Measurements from ENCODE around the gene PTRHD1.

Gene PTRHD1

DNA sequence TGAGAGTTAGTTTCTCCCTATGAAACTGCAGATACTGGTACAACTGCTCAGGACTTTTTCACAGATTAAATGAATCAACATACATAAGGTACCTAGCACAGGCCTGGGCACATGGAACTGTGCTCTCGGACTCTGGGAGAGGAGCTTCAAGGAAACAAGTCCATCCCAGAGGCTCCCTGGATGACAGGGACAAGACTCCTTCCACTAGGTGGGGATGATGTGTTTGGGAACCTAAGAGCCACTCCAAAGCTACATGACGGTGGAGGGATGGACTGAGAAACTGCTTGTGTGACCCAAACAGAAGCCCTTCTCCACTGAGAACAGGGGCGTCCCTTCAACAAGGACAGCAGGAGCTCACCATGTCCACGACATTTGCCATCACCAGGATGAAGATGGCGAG, 37.2 kb upstream of the PTRHD1 start:
- POLR2A ChIA-PET: no interaction called here

DNA sequence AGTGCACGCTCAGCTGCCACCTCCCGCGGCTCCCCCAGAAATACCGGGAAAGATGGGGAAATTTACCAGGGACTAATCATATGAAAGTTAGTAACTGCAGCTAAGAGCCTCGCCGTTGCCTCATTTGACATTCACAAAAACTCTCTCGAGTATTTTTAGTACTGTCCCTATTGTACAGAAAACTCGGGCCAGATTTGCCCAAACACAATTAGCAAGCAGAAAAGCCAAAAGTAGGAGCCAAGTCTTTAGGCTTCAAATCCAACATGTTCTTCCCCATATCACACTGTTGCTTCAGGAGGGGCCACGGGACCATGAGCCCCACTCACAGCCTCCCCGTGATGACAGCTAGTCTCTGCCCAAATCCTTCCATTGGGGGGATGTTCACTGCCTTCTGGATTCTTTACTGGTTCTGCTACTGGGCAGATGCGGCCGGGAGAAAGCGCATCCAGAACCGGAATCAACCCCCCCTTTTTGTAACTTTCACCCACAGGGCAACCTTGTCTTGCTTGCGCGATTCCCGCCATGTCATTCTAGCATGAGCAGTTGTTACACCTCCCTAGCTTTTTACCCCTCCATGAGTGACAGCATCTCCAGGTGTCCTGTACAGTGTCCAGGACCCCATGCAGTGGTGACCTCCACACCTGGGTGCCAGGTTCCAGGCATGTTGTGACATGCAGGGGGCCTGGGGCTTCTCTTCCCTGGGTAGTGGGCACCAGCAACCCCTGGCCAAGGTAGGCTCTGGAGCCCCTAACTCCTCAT, 35.2 kb upstream of the PTRHD1 start:
- 91% methylated on average over 17 of the region's 17 CpGs for WGBS (ENCODE audit: insufficient coverage)
- Histone ChIP-seq H3K4me1 (ENCODE audit: control extremely low read depth in 1 of 4, control insufficient read depth in 4 of 4, insufficient read depth in 4 of 4, low read length in 3 of 4) (peaks cover 0 to 6% (median under 1%) of the 10 kb centered on the region in 4 experiments), H3K9me3 (ENCODE audit: control extremely low read depth in 1 of 5, control insufficient read depth in 4 of 5, insufficient read depth in 2 of 5, low read depth in 1 of 5, low read length in 4 of 5) (no peaks in the 10 kb centered on the region), H3K36me3 (ENCODE audit: control insufficient read depth in 4 of 4, insufficient read depth in 4 of 4, low read length in 3 of 4) (peaks cover 0 to 46% (median 37%) of the 10 kb centered on the region in 4 experiments), H3K27me3 (replicated peaks in 2 of 5; ENCODE audit: control insufficient read depth in 4 of 5, insufficient read depth in 5 of 5, low read length in 4 of 5) (no peaks in the 10 kb centered on the region), H3K27ac (ENCODE audit: insufficient read depth in 1 of 2, low read depth in 1 of 2, low read length in 2 of 2, poor library complexity in 1 of 2, severe bottlenecking in 2 of 2) (no peak overlapping the region), H3K4me3 (ENCODE audit: control insufficient read depth in 1 of 7, extremely low read depth in 1 of 7, insufficient read depth in 4 of 7, low read depth in 2 of 7, low read length in 6 of 7) (no peak overlapping the region)
- ChIA-PET POLR2A (interaction anchor here (1.5 kb wide), 1 partner anchor 418 kb away, joined by 3 read pairs; no protein-coding TSS in a partner anchor), CTCF (interaction anchor here (0.7 to 8.6 kb wide), 24 partner anchors 9 to 603 kb away, joined by 3 to 92 read pairs (median 4); no protein-coding TSS in a partner anchor)
- no peak for DNase-seq

More for the DNA sequence above, 37.2 kb upstream of the PTRHD1 start:
- CTCF ChIA-PET: interaction anchor here (0.9 to 8.6 kb wide), 5 partner anchors 11 to 421 kb away, joined by 3 to 92 read pairs (median 4); no protein-coding TSS in a partner anchor
- Histone ChIP-seq H3K9me3 (ENCODE audit: control extremely low read depth in 1 of 5, control insufficient read depth in 4 of 5, insufficient read depth in 2 of 5, low read depth in 1 of 5, low read length in 4 of 5) (no peaks in the 10 kb centered on the region), H3K27ac (ENCODE audit: insufficient read depth in 1 of 2, low read depth in 1 of 2, low read length in 2 of 2, poor library complexity in 1 of 2, severe bottlenecking in 2 of 2) (no peak overlapping the region), H3K36me3 (ENCODE audit: control insufficient read depth in 4 of 4, insufficient read depth in 4 of 4, low read length in 3 of 4) (peaks cover 4 to 56% (median 42%) of the 10 kb centered on the region in 4 experiments), H3K27me3 (replicated peaks in 2 of 5; ENCODE audit: control insufficient read depth in 4 of 5, insufficient read depth in 5 of 5, low read length in 4 of 5) (no peaks in the 10 kb centered on the region), H3K4me3 (ENCODE audit: control insufficient read depth in 1 of 7, extremely low read depth in 1 of 7, insufficient read depth in 4 of 7, low read depth in 2 of 7, low read length in 6 of 7) (no peak overlapping the region), H3K4me1 (ENCODE audit: control extremely low read depth in 1 of 4, control insufficient read depth in 4 of 4, insufficient read depth in 4 of 4, low read length in 3 of 4) (peaks cover 0 to 6% (median under 1%) of the 10 kb centered on the region in 4 experiments)
- WGBS (ENCODE audit: insufficient coverage): 94% methylated on average over 4 of the region's 5 CpGs
- no peak for DNase-seq

DNA sequence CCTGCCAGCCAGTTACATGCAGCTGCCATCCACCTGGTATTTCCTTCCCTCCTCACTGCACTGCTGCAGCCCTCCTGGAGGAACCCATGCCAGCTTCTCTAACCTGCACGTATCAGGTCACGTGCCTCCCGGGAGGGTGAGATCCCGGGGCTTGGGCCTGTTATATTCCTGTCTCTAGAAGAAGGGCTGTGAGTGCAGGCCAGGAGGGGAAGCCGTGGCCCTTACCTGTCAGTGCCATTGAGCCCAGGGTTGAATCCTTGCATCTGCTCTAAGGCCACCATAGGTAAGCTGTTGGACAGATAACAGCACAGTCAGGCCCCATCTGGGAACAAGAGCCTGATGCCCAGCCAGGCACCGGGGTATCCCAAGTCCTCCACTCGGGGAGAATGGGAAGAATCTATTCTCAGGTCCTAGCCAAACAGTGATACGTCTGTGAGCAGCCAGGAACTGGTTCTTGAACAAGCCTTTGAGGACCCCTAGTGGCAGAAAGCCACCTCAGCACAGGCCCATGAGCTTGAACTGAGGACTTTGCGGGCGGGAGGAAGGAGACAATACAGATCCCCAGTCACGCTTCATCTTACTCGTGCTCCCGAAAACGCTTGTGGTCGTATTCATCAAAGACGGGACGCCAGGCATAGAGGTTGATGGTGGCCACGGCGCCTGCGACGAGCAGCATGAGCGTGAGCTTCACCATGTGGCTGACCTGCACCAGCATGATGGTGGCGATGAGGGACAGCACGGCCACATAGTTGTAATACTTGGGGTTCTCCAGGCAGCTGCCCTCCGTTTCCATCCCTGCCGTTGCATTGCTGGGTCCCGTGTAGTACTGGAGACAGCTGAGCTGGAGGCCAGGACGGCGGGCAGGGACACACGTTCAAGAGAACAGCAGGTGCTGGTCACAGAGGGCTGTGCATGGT, 34.4 kb upstream of the PTRHD1 start:
- peak; percentile 79 to 89 (median 82) for DNase-seq
- Histone ChIP-seq H3K27me3 (replicated peaks in 2 of 5; ENCODE audit: control insufficient read depth in 4 of 5, insufficient read depth in 5 of 5, low read length in 4 of 5) (no peaks in the 10 kb centered on the region), H3K27ac (ENCODE audit: insufficient read depth in 1 of 2, low read depth in 1 of 2, low read length in 2 of 2, poor library complexity in 1 of 2, severe bottlenecking in 2 of 2) (no peak overlapping the region), H3K9me3 (ENCODE audit: control extremely low read depth in 1 of 5, control insufficient read depth in 4 of 5, insufficient read depth in 2 of 5, low read depth in 1 of 5, low read length in 4 of 5) (no peaks in the 10 kb centered on the region), H3K36me3 (ENCODE audit: control insufficient read depth in 4 of 4, insufficient read depth in 4 of 4, low read length in 3 of 4) (peaks cover 0 to 53% (median 38%) of the 10 kb centered on the region in 4 experiments), H3K4me3 (ENCODE audit: control insufficient read depth in 1 of 7, extremely low read depth in 1 of 7, insufficient read depth in 4 of 7, low read depth in 2 of 7, low read length in 6 of 7) (no peak overlapping the region), H3K4me1 (ENCODE audit: control extremely low read depth in 1 of 4, control insufficient read depth in 4 of 4, insufficient read depth in 4 of 4, low read length in 3 of 4) (peaks cover 0 to 6% (median under 1%) of the 10 kb centered on the region in 4 experiments)
- CTCF ChIA-PET: interaction anchor here (0.6 to 8.6 kb wide), 27 partner anchors 9 to 602 kb away, joined by 3 to 92 read pairs (median 3); no protein-coding TSS in a partner anchor
- POLR2A ChIA-PET: interaction anchor here (1.5 kb wide), 1 partner anchor 417 kb away, joined by 3 read pairs; no protein-coding TSS in a partner anchor
- WGBS (ENCODE audit: insufficient coverage): 65% methylated on average over 30 of the region's 30 CpGs

DNA sequence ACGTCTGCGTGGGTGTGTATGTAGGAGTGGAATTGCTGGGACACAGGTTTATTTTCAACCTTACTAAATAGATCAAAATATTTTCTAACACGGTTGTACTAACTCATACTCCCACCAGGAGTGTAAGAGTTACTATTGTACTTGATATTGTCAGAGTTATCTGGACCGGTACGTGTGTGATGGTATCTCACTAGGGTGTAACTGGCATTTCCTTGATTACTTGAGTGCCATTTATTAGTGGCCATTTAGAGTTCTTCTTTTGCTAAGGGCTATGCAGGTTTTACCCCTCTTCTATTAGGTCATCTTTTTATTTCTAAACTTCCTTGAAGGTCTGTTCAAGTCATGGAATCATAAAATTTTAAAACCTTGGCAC, 33.6 kb upstream of the PTRHD1 start:
- Histone ChIP-seq H3K27me3 (replicated peaks in 2 of 5; ENCODE audit: control insufficient read depth in 4 of 5, insufficient read depth in 5 of 5, low read length in 4 of 5) (no peaks in the 10 kb centered on the region), H3K4me1 (ENCODE audit: control extremely low read depth in 1 of 4, control insufficient read depth in 4 of 4, insufficient read depth in 4 of 4, low read length in 3 of 4) (peaks cover 0 to 6% (median under 1%) of the 10 kb centered on the region in 4 experiments), H3K4me3 (ENCODE audit: control insufficient read depth in 1 of 7, extremely low read depth in 1 of 7, insufficient read depth in 4 of 7, low read depth in 2 of 7, low read length in 6 of 7) (no peak overlapping the region), H3K27ac (ENCODE audit: insufficient read depth in 1 of 2, low read depth in 1 of 2, low read length in 2 of 2, poor library complexity in 1 of 2, severe bottlenecking in 2 of 2) (no peak overlapping the region), H3K36me3 (ENCODE audit: control insufficient read depth in 4 of 4, insufficient read depth in 4 of 4, low read length in 3 of 4) (peaks cover 0 to 62% (median 43%) of the 10 kb centered on the region in 4 experiments), H3K9me3 (ENCODE audit: control extremely low read depth in 1 of 5, control insufficient read depth in 4 of 5, insufficient read depth in 2 of 5, low read depth in 1 of 5, low read length in 4 of 5) (no peaks in the 10 kb centered on the region)
- WGBS (ENCODE audit: insufficient coverage): no CpG with 5 or more reads among the region's 5 CpGs
- DNase-seq: no peak
- POLR2A ChIA-PET: interaction anchor here (1.5 kb wide), 1 partner anchor 416 kb away, joined by 3 read pairs; no protein-coding TSS in a partner anchor
- CTCF ChIA-PET: interaction anchor here (1.0 to 8.6 kb wide), 10 partner anchors 8 to 422 kb away, joined by 3 to 92 read pairs (median 6); no protein-coding TSS in a partner anchor

DNA sequence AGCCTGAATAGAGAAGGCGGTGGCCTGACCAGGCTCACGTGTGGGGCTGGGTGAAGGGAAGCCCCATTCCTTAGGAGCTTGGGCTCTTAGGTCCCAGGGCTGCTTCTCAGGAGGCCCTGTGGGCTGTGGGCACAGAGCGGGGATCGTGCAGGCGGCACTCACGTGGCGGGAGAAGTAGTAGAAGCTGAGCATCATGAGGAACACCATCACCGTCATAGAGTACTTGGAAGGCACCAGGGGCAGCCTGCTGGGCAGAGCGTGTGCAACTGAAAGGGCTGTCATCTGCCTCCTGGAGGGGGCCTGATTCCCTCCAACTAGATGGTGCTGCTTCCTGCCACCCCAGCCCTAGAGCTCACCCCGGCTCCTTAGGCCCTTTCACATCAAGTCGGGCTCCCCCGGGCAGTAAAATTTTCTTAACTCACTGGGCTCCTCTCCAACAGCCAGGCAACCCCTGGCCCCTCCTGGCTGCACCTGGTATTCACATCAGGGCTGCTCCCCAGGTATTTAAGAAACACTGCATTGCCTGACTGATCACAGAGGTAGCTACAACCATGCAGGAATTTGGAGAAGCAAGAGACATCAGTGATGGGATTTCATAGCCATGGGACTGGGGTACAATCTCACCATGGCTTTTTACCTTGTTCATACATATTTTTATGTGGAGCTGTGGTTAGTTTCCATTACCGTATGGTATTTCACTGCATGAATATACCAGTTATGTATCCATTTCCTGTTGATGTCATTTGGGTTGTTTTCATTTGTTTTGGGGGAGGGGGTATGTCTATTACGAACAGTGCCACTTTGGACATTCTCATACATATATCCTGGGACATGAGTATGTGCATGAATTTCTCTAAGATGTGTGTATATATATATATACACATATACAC, 32.9 kb upstream of the PTRHD1 start:
- no peak overlapping the region for H3K4me3 ChIP-seq (ENCODE audit: control insufficient read depth in 1 of 7, extremely low read depth in 1 of 7, insufficient read depth in 4 of 7, low read depth in 2 of 7, low read length in 6 of 7)
- WGBS (ENCODE audit: insufficient coverage): 100% methylated on average over 9 of the region's 14 CpGs
- H3K36me3 ChIP-seq (ENCODE audit: control insufficient read depth in 4 of 4, insufficient read depth in 4 of 4, low read length in 3 of 4): peaks cover 6 to 64% (median 46%) of the 10 kb centered on the region in 4 experiments
- DNase-seq: no peak
- H3K27me3 ChIP-seq (replicated peaks in 2 of 5; ENCODE audit: control insufficient read depth in 4 of 5, insufficient read depth in 5 of 5, low read length in 4 of 5): no peaks in the 10 kb centered on the region
- H3K4me1 ChIP-seq (ENCODE audit: control extremely low read depth in 1 of 4, control insufficient read depth in 4 of 4, insufficient read depth in 4 of 4, low read length in 3 of 4): peaks cover 0 to 6% (median under 1%) of the 10 kb centered on the region in 4 experiments
- no peak overlapping the region for H3K27ac ChIP-seq (ENCODE audit: insufficient read depth in 1 of 2, low read depth in 1 of 2, low read length in 2 of 2, poor library complexity in 1 of 2, severe bottlenecking in 2 of 2)
- ChIA-PET CTCF (interaction anchor here (0.6 to 8.6 kb wide), 9 partner anchors 7 to 553 kb away, joined by 3 to 92 read pairs (median 3); no protein-coding TSS in a partner anchor), POLR2A (no interaction called here)
- no peaks in the 10 kb centered on the region for H3K9me3 ChIP-seq (ENCODE audit: control extremely low read depth in 1 of 5, control insufficient read depth in 4 of 5, insufficient read depth in 2 of 5, low read depth in 1 of 5, low read length in 4 of 5)

Measured in common myeloid progenitor, CD34-positive (primary cell).